ENCODE results near the gene JAG2.

The JAG2 gene

DNA sequence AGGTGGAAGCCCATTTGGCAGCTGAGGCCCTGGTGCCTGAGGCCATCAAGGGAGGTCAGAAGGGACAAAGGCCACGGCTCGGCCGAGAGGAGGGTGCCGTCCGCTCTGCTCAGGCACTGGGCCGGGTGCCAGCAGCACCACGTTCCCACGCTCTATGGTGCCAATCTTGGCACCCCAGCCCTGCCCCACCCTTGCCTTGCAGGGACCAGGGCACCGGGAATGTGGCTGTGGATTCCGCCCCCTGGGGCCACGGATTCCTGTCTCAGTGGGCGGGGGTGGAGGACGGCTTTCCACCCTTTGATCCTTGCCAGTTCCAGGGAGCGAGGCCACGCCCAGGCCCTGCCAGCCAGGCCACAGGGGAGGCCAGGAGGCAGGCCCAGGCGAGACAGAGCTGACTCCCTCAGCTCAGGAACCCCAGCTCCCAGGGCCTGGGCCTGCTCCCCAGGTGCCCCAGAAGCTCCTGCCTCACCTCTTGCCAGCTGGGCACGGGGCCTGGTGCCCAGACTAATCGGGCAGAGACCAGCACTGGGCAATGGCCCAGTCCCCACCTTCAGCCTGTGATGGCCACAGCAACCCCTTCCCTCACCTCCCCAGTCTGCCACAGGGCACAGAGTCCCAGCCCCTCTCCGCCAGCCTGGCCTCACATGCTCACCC is 76.9 kb downstream of the JAG2 start:
- no peak for DNase-seq (ENCODE audit: low read depth)

DNA sequence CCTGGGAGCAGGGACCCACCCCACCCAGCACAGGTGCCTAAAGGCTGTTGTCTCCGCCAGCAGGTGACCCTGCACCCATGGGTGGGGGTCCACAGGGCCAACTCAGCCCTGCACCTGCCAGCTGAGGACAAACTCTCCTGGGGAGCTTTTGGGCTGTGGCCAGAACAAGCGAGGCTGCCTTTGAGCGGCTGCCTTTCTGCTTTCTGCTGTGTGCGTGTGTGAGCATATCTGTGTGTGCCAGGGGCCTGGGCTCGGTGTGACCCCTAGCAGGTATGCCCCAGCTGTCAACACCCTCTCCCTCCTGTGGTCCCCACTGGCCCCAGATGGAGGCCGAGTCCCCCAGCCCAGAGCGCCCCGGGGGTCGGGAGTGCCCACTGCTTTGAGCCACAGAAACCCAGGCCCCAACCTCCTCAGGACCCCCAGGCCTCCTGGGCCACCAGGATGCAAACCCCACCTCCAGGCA is 77.5 kb downstream of the JAG2 start:
- no peak for DNase-seq (ENCODE audit: low read depth)
